ACC112 (cell line): ENCODE results near the gene RRP1B.
"Not testable (repeated sequence)": the region's sequence is repeated elsewhere in the genome, so short reads cannot be mapped to it uniquely, and the experiment has no call there.

Source experiments
- H2AFZ ChIP-seq: fragments of 200-600 bp; sonication (generic); one replicate; pipeline ENCODE4 v1.6.0; 2017; ENCODE audit warnings: antibody characterized with exemption, low read length; ENCODE audit not compliant: unreplicated experiment
- H3K27ac ChIP-seq: fragments of 200-600 bp; sonication (generic); 2 replicates; pipeline ENCODE4 v1.5.1; 2014; ENCODE audit warnings: low read depth, mild to moderate bottlenecking, antibody characterized with exemption, low read length, moderate library complexity
- H3K27me3 ChIP-seq: fragments of 200-600 bp; sonication (generic); 2 replicates; pipeline ENCODE4 v1.6.1; 2014; ENCODE audit warnings: mild to moderate bottlenecking, antibody characterized with exemption, low read length, moderate library complexity, mixed read lengths; ENCODE audit not compliant: insufficient read depth
- H3K36me3 ChIP-seq: fragments of 200-600 bp; sonication (generic); 2 replicates; pipeline ENCODE4 v1.6.1; 2016; ENCODE audit warnings: mild to moderate bottlenecking, antibody characterized with exemption, low read length, moderate library complexity, mixed read lengths; ENCODE audit not compliant: insufficient read depth
- H3K4me1 ChIP-seq: fragments of 200-600 bp; sonication (generic); one replicate; pipeline ENCODE4 v1.6.1; 2016; ENCODE audit warnings: low read length, mixed read lengths; ENCODE audit not compliant: insufficient read depth, unreplicated experiment, control insufficient read depth
- H3K4me3 ChIP-seq: fragments of 200-600 bp; sonication (generic); 2 replicates; pipeline ENCODE4 v1.5.1; 2014; ENCODE audit warnings: mild to moderate bottlenecking, low read depth, low read length
- H3K79me2 ChIP-seq: fragments of 200-600 bp; sonication (generic); one replicate; pipeline ENCODE4 v1.6.0; 2016; ENCODE audit warnings: low read length; ENCODE audit not compliant: control insufficient read depth, unreplicated experiment, insufficient read depth

RRP1B gene

GRCh38 chr21:43689556-43690337 lies 30.4 kb downstream of the RRP1B start:
- Histone ChIP-seq H3K36me3 (0 out of 2 replicates have a peak, but pooled peaks cover 6% of the 10 kb centered on the region), H3K27me3 (no peaks in the 10 kb centered on the region), H3K4me3 (no peak overlapping the region), H3K27ac (no peak overlapping the region), H3K4me1 (no peaks in the 10 kb centered on the region), H2AFZ (no peak overlapping the region), H3K79me2 (no peaks in the 10 kb centered on the region)

DNA sequence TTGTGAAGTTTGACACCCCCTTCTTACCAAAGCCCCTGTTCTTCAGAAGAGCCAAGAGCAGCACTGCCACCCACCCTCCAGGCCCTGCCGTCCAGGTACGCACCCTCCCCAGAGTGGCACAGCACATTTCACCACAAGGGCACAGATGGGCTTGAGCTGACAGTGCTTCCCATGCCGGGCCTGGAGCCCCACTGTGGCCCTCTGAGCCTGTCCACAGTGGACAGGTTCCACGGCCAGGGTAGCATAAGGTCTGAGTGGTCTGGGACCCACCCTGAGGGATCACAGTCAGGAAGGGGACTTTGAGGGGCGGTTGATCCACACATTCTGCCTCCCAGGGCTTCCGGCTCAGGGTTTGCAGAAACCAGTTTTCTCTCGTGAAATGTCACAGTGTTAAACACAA lies 31.0 kb downstream of the RRP1B start:
- no peak overlapping the region for H3K27ac ChIP-seq
- H3K4me1 ChIP-seq = no peaks in the 10 kb centered on the region
- no peaks in the 10 kb centered on the region for H3K27me3 ChIP-seq
- H3K79me2 ChIP-seq = no peaks in the 10 kb centered on the region
- no peak overlapping the region for H3K4me3 ChIP-seq
- 0 out of 2 replicates have a peak, but pooled peaks cover under 1% of the 10 kb centered on the region for H3K36me3 ChIP-seq
- no peak overlapping the region for H2AFZ ChIP-seq

DNA sequence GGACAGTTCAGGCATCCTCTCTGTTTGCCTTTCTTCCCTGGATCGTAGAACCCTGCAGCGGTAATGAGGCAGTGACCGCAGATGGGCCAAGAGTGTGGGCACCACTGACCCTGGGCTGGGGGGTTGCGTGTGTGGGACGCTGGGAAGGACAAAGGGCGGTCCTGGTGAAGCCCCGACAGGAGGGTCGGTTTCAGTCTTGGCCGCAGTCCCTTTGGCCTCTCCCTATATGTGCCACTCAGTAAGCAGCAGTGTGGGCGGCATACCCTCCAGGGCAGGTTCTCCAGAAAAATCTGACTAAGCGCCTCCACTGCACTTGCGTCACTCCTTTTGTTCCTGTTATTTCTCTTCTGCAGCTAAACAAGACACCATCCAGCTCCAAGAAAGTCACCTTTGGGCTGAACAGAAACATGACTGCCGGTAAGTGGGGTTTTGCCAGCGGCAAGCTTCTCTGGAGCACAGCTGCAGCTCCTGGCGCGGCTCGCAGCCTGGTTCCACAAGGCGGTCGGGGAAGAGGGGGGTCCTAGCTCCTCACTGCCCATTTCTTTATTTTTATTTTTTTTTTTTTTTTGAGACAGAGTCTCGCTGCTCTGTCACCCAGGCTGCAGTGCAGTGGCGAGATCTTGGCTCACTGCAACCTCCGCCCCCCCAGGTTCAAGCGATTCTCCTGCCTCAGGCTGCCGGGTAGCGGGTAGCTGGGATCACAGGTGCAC lies 31.9 kb downstream of the RRP1B start:
- Histone ChIP-seq H3K27ac (no peak overlapping the region), H3K27me3 (no peaks in the 10 kb centered on the region), H3K79me2 (no peaks in the 10 kb centered on the region), H3K4me3 (no peak overlapping the region), H3K4me1 (no peaks in the 10 kb centered on the region), H2AFZ (no peak overlapping the region), H3K36me3 (no peaks in the 10 kb centered on the region)

- H2AFZ ChIP-seq = no peak overlapping the region
- H3K27me3 ChIP-seq = no peaks in the 10 kb centered on the region
- H3K79me2 ChIP-seq = no peaks in the 10 kb centered on the region
- no peak overlapping the region for H3K4me3 ChIP-seq
- H3K4me1 ChIP-seq = no peaks in the 10 kb centered on the region
- no peak overlapping the region for H3K27ac ChIP-seq
- H3K36me3 ChIP-seq = no peaks in the 10 kb centered on the region
Measured at GRCh38 chr21:43691801-43692200, 32.4 kb downstream of the RRP1B start.

- H3K27ac ChIP-seq = no peak overlapping the region
- H3K4me3 ChIP-seq = no peak overlapping the region
- no peaks in the 10 kb centered on the region for H3K79me2 ChIP-seq
- no peaks in the 10 kb centered on the region for H3K27me3 ChIP-seq
- H3K36me3 ChIP-seq = no peaks in the 10 kb centered on the region
- no peaks in the 10 kb centered on the region for H3K4me1 ChIP-seq
- H2AFZ ChIP-seq = no peak overlapping the region
Measured at GRCh38 chr21:43692949-43693348, 33.6 kb downstream of the RRP1B start.

DNA sequence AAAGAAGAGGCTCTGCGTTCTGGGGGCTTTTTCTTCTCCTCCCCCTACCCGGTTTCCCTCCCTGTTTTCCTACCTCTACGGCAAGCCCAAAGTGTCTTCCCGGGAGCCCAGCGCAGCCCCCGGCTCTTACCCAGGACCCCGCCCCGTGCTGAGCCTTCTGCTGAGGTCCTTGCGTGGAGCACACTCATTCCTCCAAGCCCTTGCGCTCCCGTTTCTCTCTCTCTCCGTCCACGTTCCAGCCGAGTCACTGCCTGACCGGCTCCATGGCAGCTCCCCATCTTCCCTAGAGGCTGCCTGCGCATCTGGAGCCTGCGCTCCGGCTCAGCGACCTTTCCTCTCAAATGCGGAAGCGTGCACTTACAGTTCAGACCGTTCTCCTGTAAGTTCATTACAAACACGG lies 34.6 kb downstream of the RRP1B start:
- Histone ChIP-seq H3K27me3 (no peaks in the 10 kb centered on the region), H2AFZ (no peak overlapping the region), H3K79me2 (no peaks in the 10 kb centered on the region), H3K4me3 (no peak overlapping the region), H3K4me1 (no peaks in the 10 kb centered on the region), H3K27ac (no peak overlapping the region), H3K36me3 (no peaks in the 10 kb centered on the region)

- no peak overlapping the region for H2AFZ ChIP-seq
- no peaks in the 10 kb centered on the region for H3K79me2 ChIP-seq
- H3K27me3 ChIP-seq = no peaks in the 10 kb centered on the region
- H3K4me1 ChIP-seq = no peaks in the 10 kb centered on the region
- no peak overlapping the region for H3K27ac ChIP-seq
- no peaks in the 10 kb centered on the region for H3K36me3 ChIP-seq
- no peak overlapping the region for H3K4me3 ChIP-seq
Measured at GRCh38 chr21:43694437-43695079, 35.2 kb downstream of the RRP1B start.

GRCh38 chr21:43696214-43696613 lies 36.9 kb downstream of the RRP1B start:
- H3K4me1 ChIP-seq = no peaks in the 10 kb centered on the region
- no peak overlapping the region for H3K27ac ChIP-seq
- no peak overlapping the region for H2AFZ ChIP-seq
- H3K79me2 ChIP-seq = no peaks in the 10 kb centered on the region
- H3K27me3 ChIP-seq = no peaks in the 10 kb centered on the region
- no peaks in the 10 kb centered on the region for H3K36me3 ChIP-seq
- H3K4me3 ChIP-seq = no peak overlapping the region

DNA sequence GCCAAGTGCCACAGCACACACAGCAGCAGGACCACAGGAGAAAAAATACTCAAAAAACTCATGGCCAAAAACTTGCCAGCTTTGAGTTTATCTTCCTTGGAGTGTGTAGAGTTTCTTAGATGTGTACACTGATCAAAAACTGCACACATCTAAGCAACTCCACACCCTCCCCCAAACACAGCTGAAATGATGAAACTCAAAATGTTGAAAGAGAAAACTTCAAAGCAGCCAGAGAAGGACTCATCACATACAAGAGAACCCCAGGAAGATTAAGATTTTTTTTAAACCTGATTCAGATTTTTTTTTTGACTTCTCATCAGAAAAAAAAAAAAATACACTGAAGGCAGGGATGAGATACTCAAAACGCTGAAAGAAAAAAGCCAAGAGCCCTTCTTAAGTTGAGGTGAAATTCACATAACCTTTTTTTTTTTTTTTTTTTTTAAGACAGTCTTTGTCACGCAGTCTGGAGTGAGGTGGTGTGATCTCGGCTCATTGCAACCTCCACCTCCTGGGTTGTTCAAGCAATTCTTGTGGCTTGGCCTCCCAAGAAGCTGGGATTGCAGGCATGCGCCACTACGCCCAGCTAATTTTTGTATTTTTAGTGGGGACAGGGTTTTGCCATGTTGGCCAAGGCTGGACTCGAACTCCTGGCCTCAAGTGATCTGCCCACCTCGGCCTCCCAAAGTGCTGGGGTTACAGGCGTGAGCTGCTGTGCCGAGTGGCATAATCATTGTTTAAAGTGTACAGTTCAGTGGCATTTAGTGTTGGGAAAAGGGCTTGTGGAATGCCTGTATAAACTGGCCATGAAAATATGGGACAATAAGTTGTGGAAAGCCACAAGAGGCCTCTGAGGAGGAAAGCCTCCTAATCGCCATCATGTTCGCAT lies 38.6 kb downstream of the RRP1B start:
- H3K79me2 ChIP-seq = no peaks in the 10 kb centered on the region
- H3K27ac ChIP-seq = no peak overlapping the region
- H3K36me3 ChIP-seq = no peaks in the 10 kb centered on the region
- H3K4me1 ChIP-seq = peaks cover 2% of the 10 kb centered on the region
- H3K27me3 ChIP-seq = no peaks in the 10 kb centered on the region
- H3K4me3 ChIP-seq = no peak overlapping the region
- H2AFZ ChIP-seq = no peak overlapping the region

- H3K27me3 ChIP-seq, H3K79me2 ChIP-seq, H3K36me3 ChIP-seq, H2AFZ ChIP-seq, H3K27ac ChIP-seq, H3K4me3 ChIP-seq: not testable (repeated sequence)
- peaks cover 10% of the 10 kb centered on the region for H3K4me1 ChIP-seq
Measured at GRCh38 chr21:43699492-43699777, 40.1 kb downstream of the RRP1B start.
